Stimulated activated CD8-positive, alpha-beta memory T cell treated with anti-CD3 and anti-CD28 coated beads, Interleukin-2, amount 100 ng/mL, for 48 hours (primary cell): ENCODE results near the gene REC114.
"Not testable (repeated sequence)": the region's sequence is repeated elsewhere in the genome, so short reads cannot be mapped to it uniquely, and the experiment has no call there.

Source experiments
- DNase-seq, 2 donors: peaks; one replicate each; pipeline ENCODE4 v3.0.0-alpha.2; 2020; ENCODE audit warnings: low read depth in 2 of 2

REC114 gene

DNA sequence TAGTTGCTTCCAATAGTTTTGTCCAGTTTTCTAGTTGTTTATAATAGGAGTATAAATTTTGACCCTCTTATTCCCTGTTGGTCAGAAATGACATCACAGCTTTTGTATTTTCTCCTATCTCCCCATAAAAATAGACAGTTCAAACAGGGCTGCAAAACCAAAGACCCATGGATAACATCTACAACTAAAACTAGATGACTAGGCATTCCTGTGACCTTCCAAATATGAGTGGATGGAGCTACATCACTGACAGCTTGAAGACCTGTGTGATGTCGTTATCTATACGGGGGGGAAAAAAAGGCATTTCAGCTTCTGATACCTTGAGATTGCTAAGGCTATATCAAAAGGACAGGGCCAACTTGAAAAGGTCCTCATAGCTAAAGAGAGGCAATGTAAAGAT is 84.6 kb downstream of the REC114 start:
- DNase-seq, result no peak

DNA sequence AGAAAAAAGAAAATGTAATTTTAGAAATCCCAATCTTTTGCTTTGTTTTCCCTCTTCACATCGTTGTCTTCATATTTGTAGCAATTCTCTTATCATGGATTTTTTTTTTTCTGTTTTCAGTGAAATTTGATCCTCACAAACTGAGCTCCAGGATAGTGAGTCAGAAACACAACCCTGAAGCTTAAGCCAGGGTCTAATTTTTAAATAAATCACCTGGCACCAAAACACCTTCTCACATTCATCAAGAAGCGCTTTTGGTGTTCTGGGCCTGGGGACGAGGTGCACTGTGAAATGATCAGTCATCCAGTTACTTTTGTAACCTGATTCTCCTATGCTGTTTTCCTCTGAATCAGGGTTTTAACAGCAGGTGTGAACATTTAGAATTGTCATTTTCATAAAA is 87.7 kb downstream of the REC114 start:
- no peak for DNase-seq

DNA sequence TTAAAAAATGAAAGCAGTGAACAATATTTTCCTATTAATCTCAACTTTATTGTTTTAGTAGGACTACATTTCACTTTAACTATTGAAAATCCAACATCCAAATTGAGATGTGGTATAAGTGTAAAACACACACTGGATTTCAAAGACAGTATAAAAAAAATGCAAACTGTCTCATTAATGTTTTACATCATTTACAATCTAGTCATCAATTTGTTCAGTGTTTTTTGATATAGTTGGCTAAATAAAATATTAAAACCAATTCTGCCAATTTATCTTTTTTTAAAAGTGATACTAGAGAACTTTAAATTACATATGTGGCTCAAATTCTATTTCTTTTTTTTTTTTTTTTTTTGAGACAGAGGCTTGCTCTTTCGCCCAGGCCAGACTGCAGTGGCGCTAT is 95.2 kb downstream of the REC114 start:
- DNase-seq, result no peak

DNA sequence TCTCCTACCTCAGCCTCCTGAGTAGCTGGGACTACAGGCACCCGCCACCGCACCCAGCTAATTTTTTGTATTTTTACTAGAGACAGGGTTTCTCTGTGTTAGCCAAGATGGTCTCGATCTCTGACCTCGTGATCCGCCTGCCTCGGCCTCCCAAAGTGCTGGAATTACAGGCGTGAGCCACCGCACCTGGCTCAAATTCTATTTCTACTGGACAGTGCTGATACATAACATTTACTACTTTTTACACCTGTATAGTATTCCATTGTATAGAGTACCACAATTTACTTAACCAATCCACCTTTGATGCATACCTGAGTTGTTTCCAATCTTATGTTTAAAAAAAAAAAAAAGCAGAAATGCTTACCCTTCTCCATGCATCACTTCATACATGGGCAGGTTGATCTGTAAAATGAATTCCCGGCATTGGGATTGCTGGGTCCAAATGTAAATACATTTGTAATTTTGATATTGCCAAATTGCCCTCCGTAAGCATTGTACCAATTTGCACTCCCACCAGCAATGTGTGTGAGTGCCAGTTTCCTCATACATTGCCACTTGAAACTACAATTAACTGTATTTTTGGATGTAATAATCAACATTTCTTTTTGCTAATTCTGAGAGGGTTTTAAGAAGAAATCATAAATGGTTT is 95.7 kb downstream of the REC114 start:
- no peak for DNase-seq

DNA sequence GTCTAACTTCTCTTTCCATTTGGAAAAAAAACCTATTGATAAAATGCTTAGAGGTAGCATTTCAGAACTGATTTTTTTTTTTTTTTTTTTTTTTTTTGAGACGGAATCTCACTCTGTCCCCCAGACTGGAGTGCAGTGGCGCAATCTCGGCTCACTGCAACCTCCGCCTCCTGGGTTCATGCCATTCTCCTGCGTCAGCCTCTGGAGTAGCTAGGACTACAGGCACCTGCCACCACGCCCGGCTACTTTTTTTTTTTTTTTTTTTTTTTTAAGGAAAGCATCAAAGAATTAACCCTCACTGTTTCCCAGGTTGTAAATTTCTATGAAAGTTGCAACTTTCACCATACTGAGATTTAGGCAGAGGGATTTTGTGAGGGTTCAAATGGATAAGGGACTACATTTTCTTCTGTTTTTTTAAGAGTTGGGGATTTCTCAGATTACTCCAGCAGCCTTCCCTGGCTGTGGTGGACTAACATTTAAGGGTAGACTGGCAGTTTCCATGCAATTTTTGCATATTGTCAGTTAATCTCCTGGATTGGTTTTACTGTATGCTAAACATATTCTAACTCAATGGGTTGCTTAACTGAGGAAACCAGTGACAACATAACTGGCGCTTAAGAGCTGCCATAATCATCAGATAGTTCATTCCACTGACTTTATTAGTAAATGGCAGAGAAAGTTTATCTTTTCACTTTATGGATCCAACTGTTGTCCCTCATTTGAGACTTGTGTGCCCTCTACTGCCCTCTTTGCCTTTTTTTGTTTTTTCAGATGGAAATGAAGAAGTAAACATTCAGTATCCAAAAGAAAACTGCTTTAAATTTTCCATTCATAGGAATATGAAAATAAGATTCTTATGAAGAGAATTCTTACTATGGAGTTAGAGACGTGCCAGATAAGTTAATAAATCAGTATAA is 96.5 kb downstream of the REC114 start:
- no peak for DNase-seq

DNA sequence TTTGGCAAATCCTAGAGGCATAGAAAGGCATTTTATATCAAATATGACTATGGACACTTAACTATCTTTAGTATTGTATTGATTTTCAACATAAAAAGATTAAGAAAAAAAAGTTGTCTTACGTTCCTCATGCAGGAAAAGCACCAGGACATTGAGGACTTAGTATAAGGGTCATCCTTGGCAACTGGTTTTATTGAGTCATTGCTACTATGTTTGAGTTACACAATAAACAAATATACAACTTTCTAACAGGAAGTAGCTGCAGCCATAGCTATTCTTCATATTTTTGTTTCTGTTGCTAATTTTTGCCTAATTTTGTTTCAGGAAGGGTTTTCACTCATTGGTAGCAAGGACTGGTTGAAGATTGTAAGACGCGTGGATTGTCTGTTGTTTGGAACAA is 97.2 kb downstream of the REC114 start:
- DNase-seq, result no peak

DNA sequence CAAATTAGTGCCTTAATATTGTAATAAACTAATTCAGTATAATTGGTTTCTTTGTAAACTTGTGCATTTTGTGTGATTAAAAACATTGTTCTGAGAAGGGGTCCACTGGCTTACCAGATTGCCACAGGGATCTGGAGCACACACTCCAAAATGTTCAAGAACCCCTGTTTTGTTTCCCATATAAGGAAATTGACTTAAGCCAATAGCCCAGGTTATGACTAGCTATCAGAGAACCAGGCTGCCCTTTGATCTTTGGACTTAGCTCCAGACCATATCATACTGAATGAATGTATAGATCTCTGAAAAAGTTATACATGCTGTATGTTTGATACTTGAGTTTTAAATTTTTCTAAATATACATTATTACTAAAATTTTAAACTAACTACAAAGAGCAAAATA is 98.5 kb downstream of the REC114 start:
- no peak for DNase-seq

DNA sequence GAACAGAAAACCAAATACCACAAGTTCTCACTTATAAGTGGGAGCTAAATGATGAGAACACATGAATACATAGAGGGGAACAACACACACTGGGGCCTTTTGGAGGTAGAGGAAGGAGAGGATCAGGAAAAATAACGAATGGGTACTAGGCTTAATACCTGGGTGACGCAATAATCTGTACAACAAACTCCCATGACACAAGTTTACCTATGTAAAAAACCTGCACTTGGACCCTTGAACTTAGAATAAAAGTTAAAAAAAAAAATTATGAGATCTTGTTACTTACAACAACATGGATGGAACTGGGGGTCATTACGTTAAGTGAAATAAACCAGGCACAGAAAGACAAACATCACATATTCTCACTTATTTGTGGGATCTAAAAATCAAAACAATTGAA is 106.0 kb downstream of the REC114 start:
- not testable (repeated sequence) for DNase-seq

DNA sequence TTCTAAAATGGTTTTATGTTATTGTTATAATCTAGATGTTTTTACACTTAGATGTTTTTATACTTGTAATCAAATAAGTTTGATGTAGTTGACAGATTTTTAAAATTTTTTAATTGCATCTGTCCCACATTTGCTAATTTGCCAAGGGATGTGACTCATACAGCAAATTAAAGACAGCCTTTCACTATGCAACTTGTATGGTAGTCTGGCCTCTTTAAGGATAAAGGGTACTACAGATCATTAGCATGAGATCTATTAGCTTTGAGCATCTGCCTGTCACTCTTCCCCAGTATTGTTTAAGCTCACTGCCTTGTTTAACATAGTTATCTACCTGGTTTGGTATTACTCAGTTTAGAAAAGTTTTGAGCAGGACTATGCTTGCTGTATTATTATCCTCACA is 107.2 kb downstream of the REC114 start:
- DNase-seq, result no peak

DNA sequence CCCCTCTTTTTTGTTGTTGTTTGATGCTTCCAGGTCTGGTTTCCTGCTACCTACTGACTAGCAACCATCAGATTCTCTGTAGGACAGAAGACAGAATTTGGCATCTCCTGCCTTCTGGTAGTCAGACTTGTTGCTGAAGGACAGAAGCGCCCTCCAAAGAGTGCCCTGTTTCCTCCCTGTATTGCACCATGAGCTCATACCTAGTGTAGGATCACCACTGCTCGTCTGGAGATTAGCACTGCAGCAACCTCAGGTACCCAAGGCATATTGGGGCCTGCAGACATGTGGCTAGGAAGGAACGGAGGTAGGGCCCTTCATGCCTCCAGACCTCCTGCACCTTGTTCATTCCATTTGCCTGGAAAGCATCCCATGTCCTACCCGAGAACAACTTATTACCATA is 112.1 kb downstream of the REC114 start:
- DNase-seq, result no peak

DNA sequence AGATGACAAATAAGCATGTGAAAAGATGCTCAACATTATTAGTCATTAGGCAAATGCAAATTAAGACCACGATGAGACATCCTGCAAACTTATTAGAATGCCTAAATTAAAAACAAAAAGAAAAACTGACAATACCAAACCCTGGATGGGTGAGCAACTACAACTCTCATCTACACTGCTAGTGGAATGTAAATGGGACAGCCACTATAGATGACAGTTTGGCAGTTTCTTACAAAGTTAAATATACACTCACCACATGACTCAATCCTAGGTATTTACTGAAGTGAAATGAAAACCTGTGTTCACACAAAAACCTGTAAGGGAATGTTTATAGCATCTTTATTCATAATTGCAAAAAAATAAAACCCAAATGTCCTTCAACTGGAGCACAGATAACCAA is 115.6 kb downstream of the REC114 start:
- no peak for DNase-seq

DNA sequence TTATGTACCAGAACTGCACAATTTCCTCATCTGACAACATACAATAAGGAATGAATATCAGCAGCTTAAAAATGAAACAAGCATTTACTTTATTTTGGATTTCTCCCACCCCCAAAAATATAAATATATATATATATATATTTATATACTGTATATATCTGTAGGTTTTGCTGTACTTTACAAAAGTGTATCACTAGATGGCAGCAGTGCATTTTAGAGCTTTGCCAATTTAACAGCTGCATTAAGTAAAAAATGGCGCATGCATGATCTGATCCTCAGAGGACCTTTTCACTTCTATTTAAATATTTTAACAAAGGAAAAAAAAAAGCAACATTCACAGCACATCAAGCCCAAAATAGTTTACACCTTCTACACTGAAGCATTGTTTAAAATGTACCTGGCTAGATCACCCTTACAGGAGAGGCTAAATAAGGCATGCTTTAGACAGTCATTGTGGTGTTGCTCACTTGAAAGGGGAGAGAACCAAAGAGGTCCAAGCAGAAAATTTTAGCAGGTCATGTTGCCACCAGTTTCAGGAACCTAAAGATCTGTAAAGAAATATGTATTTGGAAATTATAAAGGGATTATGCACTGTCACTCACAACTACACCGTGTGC is 117.6 kb downstream of the REC114 start:
- DNase-seq, result no peak

DNA sequence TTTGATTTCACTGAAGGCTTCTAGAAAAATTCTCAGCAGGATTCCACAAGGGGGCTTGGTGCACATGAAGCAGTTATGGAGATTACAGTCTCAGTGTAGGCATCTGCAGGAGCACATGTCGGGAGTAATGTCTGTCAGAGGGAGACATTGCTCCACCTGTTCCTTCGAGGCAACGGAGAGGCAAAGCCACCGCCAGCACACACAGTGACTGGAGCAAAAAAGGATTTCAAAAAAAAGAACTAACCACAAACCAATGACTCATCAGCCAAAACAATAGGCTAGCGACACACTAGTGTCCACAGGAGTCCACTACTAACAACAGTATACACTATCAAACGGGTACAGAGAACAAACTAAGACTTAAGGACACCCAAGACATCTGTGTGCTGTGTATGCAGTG is 121.3 kb downstream of the REC114 start:
- no peak for DNase-seq

DNA sequence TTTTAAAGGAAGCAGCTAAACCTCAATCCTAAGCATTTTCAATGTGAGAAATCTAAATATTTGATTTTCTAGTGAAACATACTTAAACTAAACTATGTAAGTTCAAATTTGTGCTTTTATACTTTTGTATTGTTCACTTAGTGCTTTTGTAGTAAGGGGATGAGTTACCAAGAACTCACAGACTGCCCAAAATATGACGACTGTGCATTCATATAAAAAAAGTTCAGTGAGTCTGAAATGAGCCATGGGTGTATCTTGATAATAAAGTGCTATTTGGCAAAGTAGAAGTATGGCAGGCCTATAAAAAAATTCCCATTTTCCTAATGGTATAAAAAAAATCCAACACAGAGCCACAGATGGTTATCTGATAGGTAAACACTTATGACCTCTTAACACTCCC is 124.1 kb downstream of the REC114 start:
- no peak for DNase-seq

DNA sequence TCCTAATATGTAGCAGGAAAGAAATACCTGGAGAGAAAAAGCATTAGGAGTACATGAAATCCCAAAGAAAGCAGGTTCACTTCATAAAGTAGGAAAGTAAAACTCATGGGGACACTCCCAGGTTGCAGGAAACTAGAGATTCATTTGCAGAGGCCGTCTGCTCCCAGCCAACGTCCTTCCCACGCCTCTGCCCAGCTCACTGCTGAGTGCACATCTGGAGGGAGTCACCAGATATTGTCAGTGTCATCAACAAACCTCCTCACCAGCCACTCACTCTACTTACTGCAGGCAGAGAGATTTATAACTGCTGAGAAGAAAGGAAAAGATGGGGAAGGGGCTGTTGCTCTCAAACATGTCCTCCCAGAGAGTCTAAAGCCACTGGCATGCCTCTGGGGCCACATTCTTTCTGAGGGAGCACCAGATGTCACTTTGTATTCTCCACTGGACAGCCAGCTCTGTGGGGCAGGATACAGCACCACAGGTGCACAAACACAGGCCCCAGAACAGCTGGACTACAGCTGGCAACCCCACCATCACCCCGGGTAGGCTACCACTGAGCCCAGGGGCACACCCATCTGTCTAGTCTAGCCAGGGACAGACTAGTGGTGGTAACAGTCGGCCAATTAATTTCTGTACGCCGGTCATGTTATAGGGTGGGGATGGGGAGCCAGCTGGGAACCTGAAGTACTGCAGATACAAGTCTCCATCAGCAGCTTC is 125.8 kb downstream of the REC114 start:
- DNase-seq, result no peak

DNA sequence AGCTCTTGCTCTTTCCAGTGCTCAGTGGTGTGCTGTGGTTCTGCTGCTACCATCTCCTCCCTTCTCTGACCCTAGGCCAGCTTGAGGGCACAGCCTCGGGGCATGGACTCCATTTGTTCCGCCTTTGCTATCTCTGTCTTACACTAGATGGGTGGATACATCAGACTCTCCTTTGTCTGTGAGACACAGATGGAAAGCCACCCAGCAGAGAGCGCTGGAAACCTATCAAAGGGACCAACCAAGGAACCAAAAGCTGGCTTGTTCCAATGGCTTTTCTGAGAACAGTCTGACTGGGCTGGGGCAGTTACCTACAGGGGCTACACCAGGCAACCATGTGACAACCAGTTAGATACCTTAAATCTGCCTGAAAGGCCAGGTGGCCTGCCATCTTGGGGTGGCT is 126.4 kb downstream of the REC114 start:
- no peak for DNase-seq

DNA sequence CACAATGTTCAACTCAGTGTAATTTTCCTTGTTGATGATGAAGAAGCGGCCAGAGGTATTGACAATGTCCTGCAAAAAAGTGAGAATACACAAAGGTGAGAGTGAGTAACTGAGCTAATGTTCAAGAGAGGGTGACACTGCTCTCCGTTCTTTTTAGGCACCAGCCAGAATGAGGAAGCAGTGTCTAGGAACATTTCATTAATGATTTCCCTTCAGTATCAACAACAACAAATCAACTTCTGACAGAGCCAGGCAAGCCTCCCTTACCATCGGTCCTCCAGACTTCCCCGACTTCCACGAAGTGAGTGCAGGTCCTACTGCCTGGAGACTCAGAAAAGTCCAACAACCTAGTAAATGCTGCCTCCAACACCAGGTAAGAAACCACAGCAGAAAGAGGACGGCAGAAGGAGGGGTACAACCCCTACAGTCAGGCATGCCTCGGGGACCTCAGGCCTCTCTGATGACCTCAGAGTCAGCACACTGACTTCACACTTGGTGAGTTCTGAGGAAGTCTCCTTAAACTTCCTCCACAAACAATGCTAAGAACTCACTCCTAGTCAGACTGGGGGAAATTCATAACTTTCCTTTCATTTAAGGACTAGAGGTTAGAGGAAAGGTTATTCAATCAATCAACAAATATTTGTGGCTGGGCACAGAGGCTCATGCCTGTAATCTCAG is 127.5 kb downstream of the REC114 start:
- no peak for DNase-seq

DNA sequence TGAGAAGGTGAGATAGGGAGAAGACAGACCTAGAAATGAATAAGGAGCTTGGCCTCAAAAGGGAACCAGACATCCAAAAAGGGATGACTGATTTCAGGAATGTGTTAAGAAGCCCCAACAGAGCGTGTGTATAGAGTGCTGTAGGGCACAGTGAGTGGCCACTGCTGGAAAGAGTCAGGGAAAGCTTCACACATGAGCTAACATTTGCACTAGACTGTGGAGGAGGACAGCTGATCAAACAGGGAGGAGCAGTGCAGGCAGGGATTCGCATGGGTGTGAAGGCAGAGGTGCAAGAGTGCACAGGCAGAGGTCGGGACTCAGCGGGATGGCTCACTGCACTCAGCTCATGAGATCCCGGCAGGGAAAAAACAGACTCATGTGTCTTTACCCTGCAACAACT is 128.4 kb downstream of the REC114 start:
- no peak for DNase-seq

DNA sequence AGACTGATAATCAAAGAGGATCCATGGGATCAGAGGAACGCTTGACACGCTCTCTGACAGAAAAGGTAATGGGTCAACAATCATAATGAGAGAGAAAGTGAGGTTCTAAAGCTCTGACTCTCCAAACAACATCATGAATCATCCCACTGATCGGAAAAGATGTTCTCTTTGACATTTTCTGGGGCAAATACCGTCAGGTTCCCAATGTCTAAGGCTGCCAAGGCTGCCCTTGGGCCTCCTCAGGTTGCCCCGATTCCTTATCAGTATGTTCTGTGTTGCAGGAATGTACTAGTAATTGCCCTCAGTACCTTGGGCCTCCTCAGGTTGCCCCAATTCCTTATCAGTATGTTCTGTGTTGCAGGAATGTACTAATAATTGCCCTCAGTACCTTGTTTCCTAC is 129.3 kb downstream of the REC114 start:
- DNase-seq, result no peak

DNA sequence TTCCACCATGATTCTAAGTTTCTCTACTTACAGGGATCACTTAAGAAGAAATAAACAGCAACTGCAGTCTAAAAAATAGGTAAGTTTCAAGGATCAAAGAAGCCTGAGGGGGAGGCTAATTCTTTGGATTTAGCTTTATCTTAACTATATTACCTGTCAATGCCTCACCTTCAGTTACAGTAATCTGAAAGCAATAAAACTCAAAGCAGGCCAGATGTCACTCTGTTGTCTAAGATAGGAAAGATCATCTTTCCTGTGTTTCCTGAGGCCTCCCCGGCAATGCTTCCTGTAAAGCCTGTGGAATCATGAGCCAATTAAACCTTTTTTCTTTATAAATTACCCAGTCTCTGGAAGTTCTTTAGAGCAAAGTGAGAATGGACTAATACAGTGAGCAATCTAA is 130.1 kb downstream of the REC114 start:
- no peak for DNase-seq

DNA sequence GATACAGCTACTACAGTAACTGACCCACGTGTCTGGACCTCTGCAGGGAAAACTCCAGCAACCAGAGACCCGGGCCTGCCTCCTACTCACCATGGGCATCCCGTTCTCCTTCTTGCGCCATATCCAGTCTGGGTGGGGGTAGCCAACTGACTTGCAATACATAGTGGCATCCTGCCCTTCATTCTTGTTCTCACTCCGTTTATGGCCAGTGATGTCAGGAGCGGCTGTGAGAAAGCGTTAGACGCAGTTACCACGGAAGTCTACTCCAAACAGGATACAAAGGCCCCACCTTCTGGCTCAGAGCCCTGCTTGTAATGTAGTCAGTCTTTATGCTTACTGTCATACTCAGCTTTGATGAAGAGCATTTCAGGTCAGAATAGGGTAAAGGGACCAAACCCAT is 130.6 kb downstream of the REC114 start:
- no peak for DNase-seq
